Measurements from ENCODE around the gene SBNO1. TPM values are rescaled to one million over a fixed set of nuclear protein-coding genes. Genes with fewer than 3 reads are reported as not detected.
A peak's percentile ranks its signal among the peaks of the same experiment; 100 is the strongest.
"Not testable (repeated sequence)": the region's sequence is repeated elsewhere in the genome, so short reads cannot be mapped to it uniquely, and the experiment has no call there.

The SBNO1 gene
- total RNA-seq, 1 donor from 2014 or later = 48.6 TPM

DNA sequence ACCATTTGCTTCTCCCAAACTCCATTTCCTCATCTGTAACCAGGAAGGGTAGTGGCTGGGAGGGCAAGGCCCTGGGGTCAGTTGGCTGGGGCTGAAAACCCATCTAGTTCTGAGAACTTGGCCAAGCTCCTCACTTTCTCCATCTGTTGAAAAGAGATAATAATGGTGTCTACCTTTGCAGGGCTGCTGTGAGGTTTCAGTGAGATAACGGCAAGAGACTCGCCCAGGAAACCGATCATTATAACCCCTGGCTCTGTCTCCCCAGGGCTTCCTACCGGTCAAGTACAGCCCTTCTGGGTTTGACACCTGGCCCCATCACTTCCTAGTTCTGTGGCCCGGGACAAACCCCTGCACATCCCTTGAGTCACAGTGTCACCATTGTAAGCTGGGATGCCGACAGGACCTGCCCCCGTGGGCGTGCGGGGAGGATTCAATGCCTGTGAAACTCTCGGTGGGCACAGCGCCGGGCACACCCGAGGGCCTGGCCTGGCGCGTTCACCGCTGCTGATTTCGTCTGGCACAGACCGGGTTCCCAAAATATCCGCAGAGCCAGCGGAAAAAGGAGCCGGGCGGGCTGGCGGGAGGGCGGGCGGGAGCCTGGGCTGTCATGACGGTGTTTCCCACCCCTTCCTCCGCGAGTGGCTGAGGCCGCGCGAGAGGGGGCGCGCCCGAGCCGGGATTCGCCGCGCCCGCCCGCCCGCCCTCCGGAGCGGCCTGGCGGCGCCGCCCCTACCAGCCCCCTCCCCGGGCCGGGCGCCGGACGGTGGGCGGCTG is 23.7 kb upstream of the SBNO1 start:
- ATAC-seq (ENCODE audit: low read depth) (peak; percentile 59), DNase-seq (peak; percentile 79)
- no peaks in the 10 kb centered on the region for H3K9me3 Mint-ChIP-seq
- ChIA-PET CTCF (interaction anchor here (0.9 to 1.4 kb wide), 3 partner anchors 23 to 81 kb away, joined by 4 to 6 read pairs (median 4); no protein-coding TSS in a partner anchor), POLR2A (interaction anchor here (0.6 to 3.8 kb wide), 9 partner anchors 16 to 214 kb away, joined by 3 to 47 read pairs (median 3); partner anchors contain the start of genes SBNO1 and SNRNP35)
- intact Hi-C loops (cut with micrococcal nuclease) = loop anchor here (1.0 to 10.0 kb wide), 8 partner anchors 16 to 1176 kb away; partner anchors contain the start of genes DDX55, NCOR2, SNRNP35 and TMED2
- peak overlapping the region; percentile 87 for H3K27ac Mint-ChIP-seq
- no peaks in the 10 kb centered on the region for H3K27me3 Mint-ChIP-seq
- TF ChIP-seq, protein P1, sequence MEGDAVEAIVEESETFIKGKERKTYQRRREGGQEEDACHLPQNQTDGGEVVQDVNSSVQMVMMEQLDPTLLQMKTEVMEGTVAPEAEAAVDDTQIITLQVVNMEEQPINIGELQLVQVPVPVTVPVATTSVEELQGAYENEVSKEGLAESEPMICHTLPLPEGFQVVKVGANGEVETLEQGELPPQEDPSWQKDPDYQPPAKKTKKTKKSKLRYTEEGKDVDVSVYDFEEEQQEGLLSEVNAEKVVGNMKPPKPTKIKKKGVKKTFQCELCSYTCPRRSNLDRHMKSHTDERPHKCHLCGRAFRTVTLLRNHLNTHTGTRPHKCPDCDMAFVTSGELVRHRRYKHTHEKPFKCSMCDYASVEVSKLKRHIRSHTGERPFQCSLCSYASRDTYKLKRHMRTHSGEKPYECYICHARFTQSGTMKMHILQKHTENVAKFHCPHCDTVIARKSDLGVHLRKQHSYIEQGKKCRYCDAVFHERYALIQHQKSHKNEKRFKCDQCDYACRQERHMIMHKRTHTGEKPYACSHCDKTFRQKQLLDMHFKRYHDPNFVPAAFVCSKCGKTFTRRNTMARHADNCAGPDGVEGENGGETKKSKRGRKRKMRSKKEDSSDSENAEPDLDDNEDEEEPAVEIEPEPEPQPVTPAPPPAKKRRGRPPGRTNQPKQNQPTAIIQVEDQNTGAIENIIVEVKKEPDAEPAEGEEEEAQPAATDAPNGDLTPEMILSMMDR (IDR thresholded peaks at IDR 0.05) = no peak
- peaks cover 36% of the 10 kb centered on the region for H3K4me1 Mint-ChIP-seq
- peaks cover 31% of the 10 kb centered on the region for H3K36me3 Mint-ChIP-seq (ENCODE audit: low read depth)
- H3K4me3 Mint-ChIP-seq = peak overlapping the region; percentile 88

DNA sequence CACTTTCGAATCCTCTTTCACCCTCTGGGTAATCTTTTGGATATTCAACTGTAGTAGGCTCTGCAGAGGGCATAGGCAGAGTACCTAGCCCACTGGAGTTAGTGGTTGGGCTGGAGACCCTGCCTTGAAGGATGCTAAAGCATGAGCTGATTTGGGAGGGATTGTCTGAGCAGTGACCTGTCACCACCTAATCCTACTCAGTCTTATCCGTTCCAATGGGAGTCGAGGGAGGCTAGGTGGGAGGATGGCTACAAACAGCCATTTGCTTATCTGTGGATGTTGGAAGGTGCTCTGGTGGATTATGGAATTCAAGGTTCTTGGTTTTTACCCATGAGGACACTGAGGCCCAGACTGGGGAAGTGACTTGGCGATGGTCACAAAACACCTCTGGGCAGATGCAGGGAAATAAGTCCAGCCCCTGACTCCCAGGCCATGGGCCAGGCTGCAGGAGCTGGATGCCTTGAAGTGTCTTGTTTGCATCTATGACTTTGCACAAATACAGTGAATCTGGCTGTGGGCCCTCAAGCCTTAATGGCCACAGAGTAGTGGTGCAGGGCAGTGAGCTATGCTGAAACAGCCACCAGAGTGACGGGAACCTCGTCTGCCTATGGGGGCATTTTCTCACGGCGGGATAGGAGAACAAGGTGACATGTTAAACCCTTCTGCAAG is 23.0 kb upstream of the SBNO1 start:
- DNase-seq (no peak), ATAC-seq (ENCODE audit: low read depth) (no peak)
- POLR2A ChIA-PET = interaction anchor here (0.6 to 3.8 kb wide), 10 partner anchors 17 to 215 kb away, joined by 3 to 47 read pairs (median 3); partner anchors contain the start of genes SBNO1 and SNRNP35
- H3K9me3 Mint-ChIP-seq = no peaks in the 10 kb centered on the region
- H3K4me1 Mint-ChIP-seq = peaks cover 36% of the 10 kb centered on the region
- H3K27ac Mint-ChIP-seq = peak overlapping the region; percentile 87
- peak overlapping the region; percentile 88 for H3K4me3 Mint-ChIP-seq
- no peaks in the 10 kb centered on the region for H3K27me3 Mint-ChIP-seq
- peaks cover 26% of the 10 kb centered on the region for H3K36me3 Mint-ChIP-seq (ENCODE audit: low read depth)
- intact Hi-C loops (cut with micrococcal nuclease) = loop anchor here (1.0 to 10.0 kb wide), 8 partner anchors 17 to 1177 kb away; partner anchors contain the start of genes DDX55, NCOR2, SNRNP35 and TMED2
- TF ChIP-seq, protein P1 (IDR thresholded peaks at IDR 0.05) = no peak
- CTCF ChIA-PET = interaction anchor here (0.6 to 1.4 kb wide), 4 partner anchors 22 to 112 kb away, joined by 3 to 6 read pairs (median 4); no protein-coding TSS in a partner anchor

DNA sequence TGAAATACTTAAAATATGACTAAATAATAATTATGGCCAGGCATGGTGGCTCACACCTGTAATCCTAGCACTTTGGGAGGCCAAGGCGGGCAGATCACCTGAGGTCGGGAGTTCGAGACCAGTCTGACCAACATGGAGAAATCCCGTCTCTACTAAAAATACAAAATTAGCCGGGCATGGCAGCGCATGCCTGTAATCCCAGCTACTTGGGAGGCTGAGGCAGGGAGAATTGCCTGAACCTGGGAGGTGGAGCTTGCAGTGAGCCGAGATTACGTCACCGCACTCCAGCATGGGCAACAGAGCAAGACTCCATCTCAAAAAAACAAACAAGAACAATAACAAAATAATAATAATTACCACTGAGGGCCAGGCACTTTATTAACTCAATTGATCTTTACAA is 20.9 kb upstream of the SBNO1 start:
- POLR2A ChIA-PET = interaction anchor here (0.6 to 3.8 kb wide), 4 partner anchors 20 to 1497 kb away, joined by 4 to 47 read pairs (median 5); partner anchors contain the start of gene SBNO1
- DNase-seq; H3K4me3 Mint-ChIP-seq; H3K27me3 Mint-ChIP-seq; CTCF ChIA-PET; ATAC-seq (ENCODE audit: low read depth); H3K9me3 Mint-ChIP-seq; H3K36me3 Mint-ChIP-seq (ENCODE audit: low read depth); H3K27ac Mint-ChIP-seq: not testable (repeated sequence)
- H3K4me1 Mint-ChIP-seq = peaks cover 32% of the 10 kb centered on the region
- intact Hi-C loops (cut with micrococcal nuclease) = loop anchor here (5.0 to 10.0 kb wide), 2 partner anchors 33 to 1179 kb away; partner anchors contain the start of gene NCOR2

DNA sequence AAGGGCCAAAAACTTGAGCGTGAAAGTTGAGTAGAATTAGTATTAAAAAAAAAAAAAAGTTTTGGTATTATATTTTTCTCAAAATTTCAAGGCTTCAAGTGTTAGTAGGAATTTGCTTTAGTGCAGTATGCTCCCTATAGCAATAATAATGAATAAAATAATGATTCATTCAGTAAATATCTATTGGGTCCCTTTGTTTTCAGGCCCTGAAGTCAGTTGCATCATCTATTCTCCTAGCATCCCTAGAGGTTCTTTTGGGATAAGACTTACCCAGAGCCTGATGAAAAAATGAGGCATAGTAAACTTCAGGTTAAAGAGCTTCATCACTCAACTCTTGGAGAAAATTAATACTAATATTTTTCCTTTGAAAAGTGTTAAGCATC is 20.3 kb upstream of the SBNO1 start:
- POLR2A ChIA-PET = interaction anchor here (1.0 to 4.6 kb wide), 5 partner anchors 19 to 42 kb away, joined by 4 to 88 read pairs (median 12); partner anchors contain the start of gene SBNO1
- no peaks in the 10 kb centered on the region for H3K9me3 Mint-ChIP-seq
- intact Hi-C loops (cut with micrococcal nuclease) = loop anchor here (5.0 to 10.0 kb wide), 2 partner anchors 33 to 1180 kb away; partner anchors contain the start of gene NCOR2
- ATAC-seq (ENCODE audit: low read depth) = no peak
- H3K4me3 Mint-ChIP-seq = peak overlapping the region; percentile 91
- H3K27me3 Mint-ChIP-seq = no peaks in the 10 kb centered on the region
- H3K36me3 Mint-ChIP-seq (ENCODE audit: low read depth) = peaks cover 2% of the 10 kb centered on the region
- peaks cover 27% of the 10 kb centered on the region for H3K4me1 Mint-ChIP-seq
- TF ChIP-seq, protein P1 (IDR thresholded peaks at IDR 0.05) = no peak
- CTCF ChIA-PET = interaction anchor here (1.3 kb wide), 1 partner anchor 21 kb away, joined by 3 read pairs; no protein-coding TSS in a partner anchor
- DNase-seq = no peak
- H3K27ac Mint-ChIP-seq = no peak overlapping the region

DNA sequence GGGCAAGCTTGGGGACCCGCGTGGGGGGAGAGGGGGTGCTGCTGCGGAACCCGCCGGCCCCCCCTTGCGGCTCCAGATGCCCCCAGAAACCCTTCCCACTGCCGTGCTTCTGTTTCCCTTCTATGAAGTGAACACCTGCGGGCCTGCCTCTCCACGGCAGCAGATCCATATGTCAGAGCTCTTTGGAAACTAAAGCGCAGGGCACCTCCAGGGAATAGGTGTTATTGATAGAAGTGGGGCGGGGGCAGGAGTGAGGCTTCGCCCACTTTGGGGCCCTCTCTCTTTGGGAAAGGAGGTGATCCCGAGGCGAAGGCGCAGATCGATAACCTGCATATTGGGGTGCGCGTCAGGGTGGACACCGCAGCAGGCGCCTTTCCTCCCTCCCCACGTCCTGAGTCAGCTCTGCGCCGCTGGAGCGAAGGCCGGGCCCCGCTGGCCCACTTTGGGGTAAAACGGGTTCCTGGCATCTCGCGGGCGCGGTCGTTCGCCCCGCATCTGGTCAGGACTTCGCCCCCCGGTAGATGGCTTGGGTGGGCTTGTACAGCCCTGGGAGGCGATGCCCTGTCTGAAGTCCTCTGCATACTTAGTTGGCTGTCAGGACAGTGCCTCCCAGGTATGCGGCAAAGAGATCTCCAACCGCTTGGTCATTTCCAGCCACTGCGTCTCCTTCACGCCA is 19.8 kb upstream of the SBNO1 start:
- H3K4me1 Mint-ChIP-seq = peaks cover 24% of the 10 kb centered on the region
- TF ChIP-seq, protein P1 (IDR thresholded peaks at IDR 0.05) = no peak
- POLR2A ChIA-PET = interaction anchor here (0.7 to 4.6 kb wide), 12 partner anchors 13 to 249 kb away, joined by 3 to 88 read pairs (median 4); partner anchors contain the start of genes DDX55, MPHOSPH9, MTRFR and SBNO1
- DNase-seq (no peak), ATAC-seq (ENCODE audit: low read depth) (no peak)
- H3K27ac Mint-ChIP-seq = no peak overlapping the region
- CTCF ChIA-PET = interaction anchor here (1.3 to 1.6 kb wide), 2 partner anchors 19 to 21 kb away, joined by 3 to 11 read pairs; no protein-coding TSS in a partner anchor
- no peaks in the 10 kb centered on the region for H3K9me3 Mint-ChIP-seq
- H3K27me3 Mint-ChIP-seq = no peaks in the 10 kb centered on the region
- intact Hi-C loops (cut with micrococcal nuclease) = loop anchor here (10.0 kb wide), 1 partner anchor 1180 kb away; the partner anchor contains the start of gene NCOR2
- peaks cover 2% of the 10 kb centered on the region for H3K36me3 Mint-ChIP-seq (ENCODE audit: low read depth)
- peak overlapping the region; percentile 91 for H3K4me3 Mint-ChIP-seq
